ENCODE measurements around the gene MDFI. TPM values are rescaled to one million over a fixed set of nuclear protein-coding genes. Genes with fewer than 3 reads are reported as not detected.

The MDFI gene
- total RNA-seq, 1 donor from 2014 or later = 84.6 TPM

GRCh38 chr6:41654151-41654697 lies 16.0 kb downstream of the MDFI start:
- no peak for DNase-seq (ENCODE audit: low read depth)
- H3K4me3 ChIP-seq (ENCODE audit: low read depth, low read length) = no peak overlapping the region
- peaks cover 19% of the 10 kb centered on the region for H3K27me3 ChIP-seq (ENCODE audit: control insufficient read depth, insufficient read depth, low read length)
- H3K36me3 ChIP-seq (ENCODE audit: control insufficient read depth, insufficient read depth, low read length) = no peaks in the 10 kb centered on the region
- TF ChIP-seq CTCF (IDR thresholded peaks at IDR 0.05; ENCODE audit: insufficient read depth, low read length, poor library complexity, severe bottlenecking) = no peak

- no peaks in the 10 kb centered on the region for H3K36me3 ChIP-seq (ENCODE audit: control insufficient read depth, insufficient read depth, low read length)
- no peak for DNase-seq (ENCODE audit: low read depth)
- no peak for TF ChIP-seq CTCF (IDR thresholded peaks at IDR 0.05; ENCODE audit: insufficient read depth, low read length, poor library complexity, severe bottlenecking)
- H3K4me3 ChIP-seq (ENCODE audit: low read depth, low read length) = no peak overlapping the region
- peaks cover 22% of the 10 kb centered on the region for H3K27me3 ChIP-seq (ENCODE audit: control insufficient read depth, insufficient read depth, low read length)
Observed at GRCh38 chr6:41654698-41655151, 16.5 kb downstream of the MDFI start.

- Histone ChIP-seq H3K27me3 (ENCODE audit: control insufficient read depth, insufficient read depth, low read length) (peaks cover 27% of the 10 kb centered on the region), H3K36me3 (ENCODE audit: control insufficient read depth, insufficient read depth, low read length) (no peaks in the 10 kb centered on the region), H3K4me3 (ENCODE audit: low read depth, low read length) (no peak overlapping the region)
- no peak for DNase-seq (ENCODE audit: low read depth)
- no peak for TF ChIP-seq CTCF (IDR thresholded peaks at IDR 0.05; ENCODE audit: insufficient read depth, low read length, poor library complexity, severe bottlenecking)
Observed at GRCh38 chr6:41655176-41655575, 16.9 kb downstream of the MDFI start.

GRCh38 chr6:41655646-41656001 lies 17.4 kb downstream of the MDFI start:
- TF ChIP-seq CTCF (IDR thresholded peaks at IDR 0.05; ENCODE audit: insufficient read depth, low read length, poor library complexity, severe bottlenecking) = no peak
- Histone ChIP-seq H3K27me3 (ENCODE audit: control insufficient read depth, insufficient read depth, low read length) (peaks cover 28% of the 10 kb centered on the region), H3K4me3 (ENCODE audit: low read depth, low read length) (no peak overlapping the region), H3K36me3 (ENCODE audit: control insufficient read depth, insufficient read depth, low read length) (no peaks in the 10 kb centered on the region)
- DNase-seq (ENCODE audit: low read depth) = no peak

GRCh38 chr6:41656002-41656691 lies 17.9 kb downstream of the MDFI start:
- no peak for DNase-seq (ENCODE audit: low read depth)
- H3K4me3 ChIP-seq (ENCODE audit: low read depth, low read length) = no peak overlapping the region
- TF ChIP-seq CTCF (IDR thresholded peaks at IDR 0.05; ENCODE audit: insufficient read depth, low read length, poor library complexity, severe bottlenecking) = no peak
- peaks cover 28% of the 10 kb centered on the region for H3K27me3 ChIP-seq (ENCODE audit: control insufficient read depth, insufficient read depth, low read length)
- H3K36me3 ChIP-seq (ENCODE audit: control insufficient read depth, insufficient read depth, low read length) = no peaks in the 10 kb centered on the region

Data from kidney epithelial cell (primary cell).